Renal pelvis (tissue), 4 donors: ENCODE measurements around the gene DNMT1. TPM values are rescaled to one million over a fixed set of nuclear protein-coding genes. Genes with fewer than 3 reads are reported as not detected.

Source experiments
- DNase-seq: peaks from one replicate; pipeline ENCODE4 v3.0.0-alpha.2; 2013
- polyA plus RNA-seq, 3 donors: library from polyadenylated mRNA; unstranded; fragments of 120-200 nt; gene quantifications; one replicate each; pipeline ENCODE4 v1.2.1, GENCODE V29; 2013; ENCODE audit not compliant: insufficient read length in 3 of 3

DNMT1 gene
- polyA plus RNA-seq, 3 donors: 102 to 125 (median 107) TPM

GRCh38 chr19:10142701-10143375 lies 51.9 kb downstream of the DNMT1 start:
- DNase-seq: peak; percentile 9

DNA sequence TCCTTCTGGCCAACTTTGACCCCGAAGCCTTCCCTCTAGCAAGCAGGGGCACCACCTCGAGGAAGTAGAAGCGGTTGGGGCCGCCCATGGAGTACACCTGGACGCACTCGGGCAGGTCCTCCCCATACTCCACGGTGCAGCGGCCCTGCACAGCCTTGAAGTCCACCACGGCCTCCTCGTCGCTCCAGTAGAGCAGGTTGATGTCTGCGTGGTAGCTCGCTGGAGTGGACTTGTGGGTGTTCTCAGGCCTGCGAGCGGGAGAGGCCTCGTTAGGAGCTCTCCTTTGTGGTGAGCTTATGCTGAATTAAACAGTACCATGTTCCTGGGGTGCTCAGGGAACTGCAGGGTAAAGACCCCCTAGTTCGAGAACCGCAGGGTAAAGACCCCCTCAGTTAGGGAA lies 52.8 kb downstream of the DNMT1 start:
- no peak for DNase-seq

DNA sequence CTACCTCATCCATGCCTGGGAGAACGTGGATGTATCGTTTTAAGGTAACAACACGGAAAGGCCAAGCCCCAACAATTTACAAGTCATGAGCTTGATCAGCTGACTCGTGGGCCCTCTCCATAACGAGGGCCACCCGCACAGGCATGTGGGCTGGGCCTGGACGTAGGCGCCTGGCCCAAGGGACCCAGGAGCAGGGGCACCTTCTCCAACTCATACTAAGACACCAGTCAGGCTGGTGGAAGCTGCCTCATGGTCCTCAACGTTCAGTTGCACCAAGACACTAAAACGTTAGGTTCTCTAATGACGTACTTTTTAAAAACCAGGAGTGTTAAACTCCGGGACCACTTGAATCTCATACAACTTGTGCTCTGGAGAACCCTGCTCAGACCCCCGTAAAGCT lies 53.3 kb downstream of the DNMT1 start:
- no peak for DNase-seq

GRCh38 chr19:10139952-10140351 lies 54.8 kb downstream of the DNMT1 start:
- DNase-seq: no peak

DNA sequence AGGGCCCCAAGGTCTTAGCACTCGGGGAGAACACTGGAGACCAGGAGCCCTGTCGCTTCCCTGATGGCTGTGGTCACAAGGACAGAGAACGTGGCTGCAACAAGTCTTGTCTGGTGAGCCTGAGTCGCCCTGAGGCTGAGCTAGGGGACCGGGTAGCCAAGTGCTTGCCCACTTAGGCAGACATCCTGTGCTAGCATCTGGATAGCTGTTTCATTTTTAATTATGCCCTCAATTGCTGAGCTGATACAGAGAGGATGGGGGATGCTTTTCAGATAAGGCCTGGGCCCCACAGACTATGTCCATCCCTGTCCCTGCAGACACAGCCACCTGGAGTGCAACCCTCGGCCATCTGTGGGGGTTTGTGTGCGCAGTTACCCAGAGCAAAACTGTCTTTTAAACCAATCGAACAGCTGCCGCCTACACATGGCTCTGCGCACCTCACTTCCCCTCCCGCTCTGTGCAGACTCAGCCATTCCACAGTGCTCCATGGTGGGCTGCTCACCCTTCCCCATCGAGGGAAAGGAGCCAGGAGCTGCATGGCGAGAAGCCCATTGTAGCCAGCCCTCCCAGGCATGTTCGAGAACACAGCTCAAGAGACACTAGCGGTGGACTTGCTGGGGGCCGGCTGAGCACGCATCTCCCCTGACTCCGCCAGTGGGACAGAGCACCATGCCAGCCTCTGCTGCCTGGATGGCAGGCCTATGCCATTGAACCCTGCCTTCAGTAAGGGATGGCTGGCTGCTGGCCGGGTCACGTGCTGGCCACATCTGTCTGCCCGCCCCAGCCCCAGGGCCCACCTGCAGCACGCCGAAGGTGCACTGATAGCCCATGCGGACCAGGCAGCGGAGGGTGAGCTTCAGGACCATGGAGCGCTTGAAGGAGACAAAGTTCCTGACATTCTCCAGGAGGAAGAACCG lies 55.6 kb downstream of the DNMT1 start:
- DNase-seq: no peak

GRCh38 chr19:10137751-10138682 lies 56.7 kb downstream of the DNMT1 start:
- no peak for DNase-seq

DNA sequence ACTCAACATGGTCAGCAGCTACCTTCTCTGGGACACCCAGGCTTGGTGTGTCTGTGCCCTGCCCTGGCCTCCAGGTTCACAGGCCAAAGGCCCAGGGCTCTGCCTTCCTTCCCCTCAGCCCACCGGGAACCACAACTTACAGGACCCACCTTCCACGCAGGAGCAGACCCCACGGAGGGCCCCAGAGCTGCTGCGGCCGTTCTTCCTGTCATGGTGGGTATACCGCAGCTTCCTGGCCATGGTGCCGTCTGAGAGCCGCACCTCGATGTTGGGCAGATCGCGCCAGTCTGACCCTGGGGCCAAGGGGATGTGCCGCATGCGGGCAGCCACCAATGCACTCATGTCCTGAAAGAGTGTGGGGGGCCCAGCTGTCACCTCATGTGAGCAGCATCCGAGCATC lies 57.8 kb downstream of the DNMT1 start:
- DNase-seq: no peak

DNA sequence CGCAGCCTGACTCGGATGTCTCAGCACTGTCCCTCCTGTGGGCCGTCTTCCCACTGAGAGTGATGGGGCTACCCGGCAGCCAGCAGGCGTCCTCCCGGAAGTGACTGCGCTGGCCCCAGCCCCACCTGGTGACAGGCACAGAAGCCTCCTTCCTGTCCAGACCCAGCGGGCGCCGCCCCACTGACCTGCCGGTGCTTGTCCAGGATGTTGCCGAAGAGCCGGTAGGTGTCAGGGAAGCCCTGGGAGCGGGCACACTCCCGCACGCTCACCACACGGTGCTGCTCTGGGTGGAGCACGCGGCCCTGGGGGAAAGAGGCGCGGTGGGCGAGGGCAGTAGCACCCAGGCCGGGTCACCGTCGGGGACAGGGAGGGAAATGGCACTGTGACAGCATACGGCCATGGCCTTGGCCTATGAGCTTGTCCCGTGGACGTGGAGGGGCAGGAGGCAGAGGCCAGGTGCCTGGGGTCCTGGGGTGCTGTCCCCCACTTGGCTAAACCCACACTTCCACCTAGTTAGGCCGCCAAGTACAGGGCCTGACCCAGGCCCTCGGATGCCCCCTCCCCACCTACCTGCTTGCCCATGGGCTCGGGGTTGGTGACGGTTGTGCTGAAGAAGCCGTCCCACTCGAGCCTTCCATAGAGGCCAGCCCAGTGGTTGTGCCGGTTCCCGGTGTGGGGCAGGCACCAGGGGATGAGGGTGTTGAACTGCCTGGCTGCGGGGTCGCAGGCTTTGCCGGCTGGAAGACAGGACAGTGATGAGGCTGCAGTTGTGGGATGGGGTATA lies 59.0 kb downstream of the DNMT1 start:
- no peak for DNase-seq

GRCh38 chr19:10134040-10134439 lies 60.7 kb downstream of the DNMT1 start:
- DNase-seq: no peak

GRCh38 chr19:10133596-10133995 lies 61.2 kb downstream of the DNMT1 start:
- no peak for DNase-seq

GRCh38 chr19:10132905-10133304 lies 61.8 kb downstream of the DNMT1 start:
- no peak for DNase-seq

DNA sequence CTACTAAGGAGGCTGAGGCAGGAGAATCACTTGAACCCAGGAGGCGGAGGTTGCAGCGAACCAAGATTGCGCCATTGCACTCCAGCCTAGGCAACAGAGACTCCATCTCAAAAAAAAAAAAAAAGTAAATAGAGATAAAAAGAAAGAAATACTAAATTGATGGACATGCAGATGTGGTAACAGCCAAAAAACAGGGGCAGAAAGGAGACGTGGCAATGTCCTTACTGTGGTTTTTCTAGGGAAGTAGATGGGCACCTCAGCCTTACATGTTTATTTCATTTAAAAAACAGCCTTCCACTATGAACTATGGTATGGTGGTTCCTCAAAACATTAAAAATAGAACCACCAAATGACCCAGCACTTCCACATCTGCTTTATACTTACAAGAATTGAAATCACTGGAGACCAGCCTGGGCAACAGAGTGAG lies 68.5 kb downstream of the DNMT1 start:
- no peak for DNase-seq

GRCh38 chr19:10124429-10124828 lies 70.3 kb downstream of the DNMT1 start:
- DNase-seq: no peak

DNA sequence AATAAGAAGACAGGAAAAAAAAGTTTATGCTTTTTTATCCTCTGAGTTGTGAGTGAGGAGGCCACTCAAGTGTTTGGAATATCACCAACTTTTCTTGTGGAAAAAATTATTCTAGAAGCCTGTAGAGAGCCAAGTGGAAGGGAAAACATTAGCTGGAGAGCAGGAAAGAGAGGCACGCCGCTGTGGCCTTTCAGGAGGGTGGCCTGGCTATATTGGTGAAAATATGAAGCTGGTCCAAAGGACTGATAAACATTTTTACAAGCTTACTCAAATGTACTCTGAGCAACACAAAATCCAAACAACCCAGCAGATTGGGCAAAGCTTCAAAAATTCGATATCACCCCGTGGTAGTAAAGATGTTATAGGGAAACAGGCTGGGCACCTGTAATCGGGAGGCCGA lies 72.7 kb downstream of the DNMT1 start:
- DNase-seq: no peak

GRCh38 chr19:10120538-10121189 lies 74.1 kb downstream of the DNMT1 start:
- no peak for DNase-seq

GRCh38 chr19:10118960-10119359 lies 75.8 kb downstream of the DNMT1 start:
- no peak for DNase-seq

DNA sequence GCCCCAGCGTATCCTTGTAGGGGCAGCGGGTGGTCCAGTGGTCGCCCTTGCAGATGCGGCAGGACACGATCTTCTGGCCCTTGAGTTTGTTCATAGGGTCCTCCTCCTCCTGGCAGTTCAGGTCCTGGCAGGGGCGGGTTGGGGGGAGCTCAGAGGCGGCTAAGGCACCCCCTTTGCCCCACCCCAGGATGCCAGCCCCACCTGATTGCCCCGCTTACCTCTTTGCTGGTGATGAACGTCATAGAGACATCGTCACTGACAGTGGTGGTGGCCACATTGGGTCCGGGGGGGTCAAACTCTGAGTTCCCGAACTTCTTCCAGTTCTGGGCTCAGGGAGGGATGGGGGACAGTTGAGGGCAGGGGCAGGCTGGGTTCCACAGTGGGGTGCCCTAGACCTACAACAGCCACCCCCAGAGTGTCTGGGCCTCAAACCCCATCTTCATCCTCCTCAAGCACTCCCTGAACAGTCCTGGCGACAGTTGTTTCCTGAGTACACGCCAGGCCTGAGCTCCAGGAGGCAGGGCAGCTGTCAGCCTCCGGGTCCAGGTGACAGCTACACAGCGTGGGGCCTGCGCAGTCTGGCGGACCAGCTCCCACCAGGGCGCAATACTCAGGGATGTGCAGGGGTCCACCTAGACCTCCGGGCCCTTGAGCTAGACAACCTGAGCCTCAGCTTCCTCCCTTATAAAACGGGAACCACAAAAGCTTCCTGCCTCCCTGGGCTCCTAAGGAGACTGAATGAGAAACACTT lies 77.7 kb downstream of the DNMT1 start:
- no peak for DNase-seq

DNA sequence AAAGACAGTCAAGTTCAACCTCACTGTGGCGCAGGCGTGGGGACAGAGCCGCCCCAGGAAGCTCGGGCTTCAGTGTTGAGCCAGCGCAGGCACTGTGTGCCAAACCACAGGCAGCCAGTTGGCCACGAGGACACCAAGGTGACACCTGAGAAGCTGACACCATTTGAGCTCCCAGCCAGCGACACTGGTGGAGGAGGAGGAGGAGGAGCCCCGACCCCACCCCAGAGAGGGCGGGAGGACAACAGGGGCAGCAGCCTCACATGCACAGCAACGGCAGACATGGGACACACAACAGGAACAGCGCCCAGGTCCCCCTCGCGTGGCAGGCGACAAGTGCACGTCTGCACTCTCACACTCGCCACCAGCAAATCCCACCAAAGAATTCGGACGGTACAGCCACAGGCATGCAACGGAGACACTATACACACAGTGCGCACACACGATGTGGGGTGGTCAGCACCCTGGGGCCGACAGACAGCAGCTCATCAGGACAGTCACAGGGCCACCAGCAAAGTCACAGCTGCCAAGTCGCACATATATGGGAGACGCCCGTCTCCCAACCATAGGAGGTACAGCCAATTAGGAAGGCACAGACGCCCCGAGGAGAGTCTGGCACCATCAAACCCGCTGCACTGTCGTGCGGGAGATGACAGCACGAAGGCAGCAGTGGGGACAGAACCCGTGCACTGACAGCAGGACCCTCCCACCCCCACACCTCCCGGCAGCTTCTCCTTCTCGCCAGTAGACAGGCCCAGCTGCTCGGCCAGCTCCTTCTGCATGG lies 78.5 kb downstream of the DNMT1 start:
- DNase-seq: no peak

DNA sequence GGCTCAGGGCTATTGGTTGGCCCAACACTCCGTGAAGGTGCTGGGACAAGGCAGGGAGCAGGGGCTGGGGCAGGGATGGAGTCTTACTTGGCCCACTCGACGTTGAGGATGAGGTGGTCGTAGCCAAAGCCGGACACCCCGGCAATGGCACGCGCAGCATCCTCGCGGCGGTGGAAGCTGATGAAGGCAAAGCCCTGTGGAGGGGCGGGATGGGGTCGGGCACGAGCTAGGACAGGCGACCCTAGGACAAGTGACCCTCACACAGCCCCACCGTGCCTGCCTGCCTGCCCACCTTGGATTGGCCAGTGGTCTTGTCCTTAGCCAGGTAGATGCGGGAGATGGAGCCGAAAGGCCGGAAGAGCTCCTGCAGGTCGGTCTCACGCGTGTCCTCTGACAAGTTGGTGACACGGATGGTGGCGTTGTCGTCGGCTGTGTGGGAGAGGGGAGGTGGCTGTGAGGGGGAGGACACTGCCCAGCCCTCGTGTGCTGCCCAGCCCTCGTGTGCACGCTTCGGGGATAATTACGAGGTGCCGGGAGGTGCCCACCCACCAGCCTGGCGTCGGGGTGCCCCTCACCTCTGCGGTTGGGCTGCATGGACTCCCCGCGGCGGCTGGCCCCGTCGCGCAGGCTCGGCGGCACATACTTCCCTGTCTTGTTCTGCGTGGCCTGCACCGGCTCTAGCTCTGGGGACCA lies 79.2 kb downstream of the DNMT1 start:
- no peak for DNase-seq
